HepG2 (cell line): ENCODE measurements around the gene STK17A. TPM values are rescaled to one million over a fixed set of nuclear protein-coding genes. Genes with fewer than 3 reads are reported as not detected.
A peak's percentile ranks its signal among the peaks of the same experiment; 100 is the strongest.
"Not testable (repeated sequence)": the region's sequence is repeated elsewhere in the genome, so short reads cannot be mapped to it uniquely, and the experiment has no call there.

ENCODE experiments used
- ATAC-seq: fragments of 200-7000 bp; cut with Tn5 transposase; 3 replicates; pipeline ENCODE4 v1.9.1; 2020; ENCODE audit warnings: mild to moderate bottlenecking, moderate library complexity
- BruUV-seq: library from RNA; stranded (reverse); fragments of 400-500 nt; replicated peaks from 2 replicates; lab custom pipeline; 2021; lab: Mats Ljungman, UMichigan
- CTCF ChIA-PET: fragments of 300-600 bp; formaldehyde crosslinking; extraction: SDS; loops from one replicate; lab custom pipeline; 2021; ENCODE audit warnings: low total read pairs, inconsistent platforms, low intra/inter-chr PET ratio; lab: Yijun Ruan, JAX
- POLR2A ChIA-PET: fragments of 350-600 bp; sonication (Branson Sonifier 250); formaldehyde crosslinking; loops from one replicate; lab custom pipeline; 2020; ENCODE audit warnings: antibody characterized with exemption, inconsistent platforms; lab: Yijun Ruan, JAX
- DNase-seq: peaks from one replicate; pipeline ENCODE4 v3.0.0-alpha.2; 2015; ENCODE audit warnings: low spot score
- FAIRE-seq: peaks from 3 replicates; lab custom pipeline; 2011; peaks lifted over from hg19 to GRCh38; lab: Jason Lieb, UNC
- H2AFZ ChIP-seq: one replicate; pipeline ENCODE4 v1.6.1; 2011; ENCODE audit warnings: low read length, inconsistent platforms
- H3K27ac ChIP-seq: fragments of 300-600 bp; 3 replicates; pipeline ENCODE4 v1.8.0; 2011; ENCODE audit warnings: mixed run types, mild to moderate bottlenecking, mixed read lengths, low read length, inconsistent platforms; ENCODE audit not compliant: insufficient read depth; ENCODE audit errors: extremely low read length
- H3K27me3 ChIP-seq, 2 experiments: fragments of 200-600 bp in 1 of 2; 2 replicates in 1 of 2; 3 replicates in 1 of 2; pipeline versions ENCODE4 v1.6.0 to v1.8.0; 2011; ENCODE audit warnings: low read length in 2 of 2, mild to moderate bottlenecking in 2 of 2, moderate library complexity in 2 of 2, inconsistent platforms in 1 of 2; ENCODE audit not compliant: insufficient read depth in 2 of 2, control insufficient read depth in 1 of 2
- H3K36me3 ChIP-seq, 2 experiments: fragments of 200-600 bp in 1 of 2; replicated peaks in 1 of 2; 2 replicates in 1 of 2; 3 replicates in 1 of 2; pipeline versions ENCODE4 v1.5.1 to v1.8.0; 2011; ENCODE audit warnings: low read length in 2 of 2, inconsistent platforms in 1 of 2; ENCODE audit not compliant: insufficient read depth in 2 of 2, control insufficient read depth in 1 of 2
- H3K4me1 ChIP-seq: 2 replicates; pipeline ENCODE4 v1.5.1; 2012; ENCODE audit warnings: low read length, inconsistent platforms; ENCODE audit not compliant: insufficient read depth
- H3K4me2 ChIP-seq: 2 replicates; pipeline ENCODE4 v1.6.0; 2011; ENCODE audit warnings: low read depth, low read length, inconsistent platforms
- H3K4me3 ChIP-seq, 3 experiments: fragments of 200-600 bp in 1 of 3; sonication (generic), shearing (Covaris generic) in 1 of 3; replicated peaks in 1 of 3; 2 replicates each; pipeline ENCODE4 v1.5.1; 2011 to 2016; ENCODE audit warnings: low read length in 3 of 3, inconsistent platforms in 2 of 3, low read depth in 2 of 3, mild to moderate bottlenecking in 2 of 3, control low read depth in 1 of 3, mixed read lengths in 1 of 3; ENCODE audit not compliant: insufficient read depth in 1 of 3
- H3K79me2 ChIP-seq: one replicate; pipeline ENCODE4 v1.6.1; 2011; ENCODE audit warnings: low read length, inconsistent platforms; ENCODE audit not compliant: insufficient read depth
- H3K9ac ChIP-seq: 2 replicates; pipeline ENCODE4 v1.6.0; 2011; ENCODE audit warnings: mild to moderate bottlenecking, low read depth, low read length, inconsistent platforms; ENCODE audit not compliant: insufficient read depth
- H3K9me3 ChIP-seq: 2 replicates; pipeline ENCODE4 v1.5.1; 2012; ENCODE audit warnings: mild to moderate bottlenecking, low read length
- H4K20me1 ChIP-seq: 2 replicates; pipeline ENCODE4 v1.6.0; 2011; ENCODE audit warnings: inconsistent platforms, mild to moderate bottlenecking, low read length, moderate library complexity; ENCODE audit not compliant: insufficient read depth
- AKAP8 ChIP-seq: sonication (generic); formaldehyde crosslinking; IDR thresholded peaks from 2 replicates; pipeline ENCODE4 v1.5.1; 2020; ENCODE audit warnings: mild to moderate bottlenecking, missing genetic modification reagents
- CREB3 ChIP-seq: sonication (generic); formaldehyde crosslinking; IDR thresholded peaks from 2 replicates; pipeline ENCODE4 v1.5.0; 2020; ENCODE audit warnings: missing genetic modification reagents
- KLF9 ChIP-seq: IDR thresholded peaks from 2 replicates; pipeline ENCODE4 v1.6.1; 2016; ENCODE audit warnings: low read depth
- MAFK ChIP-seq, 2 experiments: IDR thresholded peaks in 1 of 2; conservative IDR thresholded peaks in 1 of 2; 2 replicates each; pipeline ENCODE4 v1.6.1; 2011; ENCODE audit warnings: improper control_type of control experiment in 2 of 2, low read length in 2 of 2
- RBM22 ChIP-seq: fragments of 200-400 bp; formaldehyde crosslinking; optimal IDR thresholded peaks from 2 replicates; pipeline ENCODE3; 2017; ENCODE audit warnings: mild to moderate bottlenecking, low read length, moderate library complexity
- RORA ChIP-seq: sonication (generic); formaldehyde crosslinking; IDR thresholded peaks from 2 replicates; pipeline ENCODE4 v1.5.0; 2020; ENCODE audit warnings: mild to moderate bottlenecking, missing genetic modification reagents, moderate library complexity
- ZNF446 ChIP-seq: sonication (generic); formaldehyde crosslinking; IDR thresholded peaks from 2 replicates; pipeline ENCODE4 v1.5.0; 2020; ENCODE audit warnings: mild to moderate bottlenecking, missing genetic modification reagents
- WGBS: methylation state at CpG from one replicate; pipeline ENCODE4 v1.1.6; 2017; ENCODE audit warnings: low lambda C conversion rate; 5-methylcytosine and 5-hydroxymethylcytosine counted together
- in situ Hi-C: cut with HindIII; loops from 2 replicates; pipeline ENCODE4 v1.10.0; 2017; ENCODE audit warnings: low pct_unique_long_range_greater_than_20kb; ENCODE audit not compliant: extremely low pct_ligation_motif_present
- intact Hi-C: fragments of 100-400 bp; cut with micrococcal nuclease; formaldehyde crosslinking; loops from one replicate; pipeline ENCODE4 v1.10.0; 2022; ENCODE audit not compliant: unreplicated experiment
- polyA plus RNA-seq, 8 experiments: library from polyadenylated mRNA; depleted of rRNA in 3 of 8; stranded (reverse) in 7 of 8; unstranded in 1 of 8; fragments of >200 nt; fragmentation: Illumina TruSeq in 4 of 8; extraction: Trizol in 4 of 8; gene quantifications; 2 replicates each; pipeline versions ENCODE4 v1.2.1 to v1.2.3, GENCODE V29; 2011 to 2016; ENCODE audit warnings: low read depth in 4 of 8, missing spikeins in 1 of 8, mixed read lengths in 1 of 8; ENCODE audit not compliant: insufficient read depth in 1 of 8
- total RNA-seq, 5 experiments: library from RNA; depleted of rRNA; stranded (reverse); fragments of >200 nt; fragmentation: Illumina TruSeq; extraction: Trizol; gene quantifications; 2 replicates each; pipeline ENCODE4 v1.2.3, GENCODE V29; 2016; ENCODE audit warnings: low read depth in 1 of 5

The STK17A gene
- total and polyA plus RNA-seq, 2 of the 13 experiments (the other 11 are each of a cell fraction or from before 2014, with no cell fraction given) = 18.6 to 24.3 TPM

- Histone ChIP-seq H3K27me3 (no peaks in the 10 kb centered on the region), H3K79me2 (no peaks in the 10 kb centered on the region), H2AFZ (no peak overlapping the region), H3K4me3 (no peak overlapping the region), H3K9ac (no peak overlapping the region), H3K4me1 (peaks cover 6% of the 10 kb centered on the region), H3K4me2 (no peak overlapping the region), H3K27ac (no peak overlapping the region), H3K9me3 (no peaks in the 10 kb centered on the region), H4K20me1 (no peaks in the 10 kb centered on the region), H3K36me3 (peaks cover 2 to 34% of the 10 kb centered on the region in 2 experiments; a peak in 4 of 5 replicates)
- ATAC-seq = no peak
- no peak for DNase-seq
- WGBS = 97% methylated on average over 2 of the region's 2 CpGs
- intact Hi-C loops = no loop called here
- no TSS peak for BruUV-seq
- TF ChIP-seq AKAP8 (CRISPR knock-in tag) (no peak), ZNF446 (CRISPR knock-in tag) (no peak), RORA (no peak), KLF9 (CRISPR knock-in tag) (no peak), CREB3 (CRISPR knock-in tag) (no peak)
- in situ Hi-C loops = no loop called here
- FAIRE-seq = no peak
- ChIA-PET CTCF (no interaction called here), POLR2A (no interaction called here)
Measured at GRCh38 chr7:43626695-43627094, 43.8 kb downstream of the STK17A start.

- H3K9me3 ChIP-seq, H2AFZ ChIP-seq, in situ Hi-C loops, H3K27me3 ChIP-seq, DNase-seq, H3K4me2 ChIP-seq, H3K79me2 ChIP-seq, POLR2A ChIA-PET, FAIRE-seq, BruUV-seq, H3K9ac ChIP-seq, intact Hi-C loops, ATAC-seq, H3K27ac ChIP-seq, H4K20me1 ChIP-seq, H3K4me1 ChIP-seq, H3K4me3 ChIP-seq, CTCF ChIA-PET: not testable (repeated sequence)
- H3K36me3 ChIP-seq = peaks cover 6 to 32% of the 10 kb centered on the region in 2 experiments; a peak in 4 of 5 replicates
- TF ChIP-seq RBM22 = peak; percentile 58
- TF ChIP-seq MAFK (conservative IDR thresholded peaks at IDR 0.05 in 1 of 2, IDR thresholded peaks at IDR 0.05 in 1 of 2; ENCODE audit: low read length in 2 of 2) = 0 out of 4 replicates have a peak, but pooled peaks of 1 of the 2 experiments have one; percentile 3
- WGBS = 100% methylated on average over 3 of the region's 3 CpGs
Measured at GRCh38 chr7:43627798-43628197, 44.9 kb downstream of the STK17A start.
